GM12892 (cell line): ENCODE results near the gene PXK.
"Not testable (repeated sequence)": the region's sequence is repeated elsewhere in the genome, so short reads cannot be mapped to it uniquely, and the experiment has no call there.

Experiments used
- POLR2A ChIP-seq: IDR thresholded peaks from 2 replicates; pipeline ENCODE4 v1.6.1; 2011; ENCODE audit warnings: low read depth, low read length, control low read depth
- POLR2AphosphoS5 ChIP-seq: IDR thresholded peaks from 2 replicates; pipeline ENCODE4 v1.6.1; 2011; ENCODE audit warnings: low read depth, low read length, control low read depth

- not testable (repeated sequence) for TF ChIP-seq POLR2AphosphoS5, POLR2A
These were observed 43.6 kb upstream of the PXK start for GRCh38 chr3:58288964-58289613.
